SK-N-SH treated with all-trans-retinoic acid at 6 μM for 48 hours (cell line): ENCODE measurements around the gene OPHN1.

Source experiments
- ATAC-seq: fragments of 200-7000 bp; cut with Tn5 transposase; 3 replicates; pipeline ENCODE4 v1.9.1; 2020; ENCODE audit warnings: mild to moderate bottlenecking, moderate library complexity
- ARNTL ChIP-seq: fragments of 450-650 bp; formaldehyde crosslinking; IDR thresholded peaks from 2 replicates; pipeline ENCODE4 v1.5.0; 2020; ENCODE audit warnings: low read depth, mild to moderate bottlenecking, moderate library complexity, borderline replicate concordance
- BACH2 ChIP-seq: fragments of 250-450 bp; sonication (Bioruptor Pico); IDR thresholded peaks from 2 replicates; pipeline ENCODE4 v1.9.0; 2021; ENCODE audit warnings: mild to moderate bottlenecking, borderline replicate concordance
- CREB5 ChIP-seq: fragments of 250-450 bp; sonication (Bioruptor Pico); IDR thresholded peaks from 2 replicates; pipeline ENCODE4 v1.5.1; 2020; ENCODE audit warnings: low read depth, mild to moderate bottlenecking, moderate library complexity
- CSDC2 ChIP-seq: fragments of 250-450 bp; sonication (Bioruptor Pico); IDR thresholded peaks from 2 replicates; pipeline ENCODE4 v1.5.0; 2020; ENCODE audit warnings: mild to moderate bottlenecking, moderate library complexity
- CSRNP3 ChIP-seq: fragments of 250-450 bp; sonication (Bioruptor Pico); IDR thresholded peaks from 2 replicates; pipeline ENCODE4 v1.5.1; 2021; ENCODE audit warnings: mild to moderate bottlenecking, moderate library complexity
- ESRRG ChIP-seq: fragments of 250-450 bp; sonication (Bioruptor Pico); IDR thresholded peaks from 2 replicates; pipeline ENCODE4 v1.6.1; 2021; ENCODE audit warnings: mild to moderate bottlenecking
- GLIS3 ChIP-seq: fragments of 250-450 bp; sonication (Bioruptor Pico); IDR thresholded peaks from 2 replicates; pipeline ENCODE4 v1.5.0; 2020; ENCODE audit warnings: mild to moderate bottlenecking, moderate library complexity
- ISL1 ChIP-seq: fragments of 250-450 bp; sonication (Bioruptor Pico); IDR thresholded peaks from 2 replicates; pipeline ENCODE4 v2.1.2; 2022; ENCODE audit warnings: mild to moderate bottlenecking, moderate library complexity
- OSR1 ChIP-seq: fragments of 250-450 bp; sonication (Bioruptor Pico); IDR thresholded peaks from 2 replicates; pipeline ENCODE4 v1.8.0; 2022; ENCODE audit warnings: moderate library complexity, mild to moderate bottlenecking, inconsistent platforms
- PATZ1 ChIP-seq: fragments of 250-450 bp; sonication (Bioruptor Pico); IDR thresholded peaks from 2 replicates; pipeline ENCODE4 v1.8.0; 2020; ENCODE audit warnings: mild to moderate bottlenecking, moderate library complexity, borderline replicate concordance
- POU6F1 ChIP-seq: fragments of 250-450 bp; sonication (Bioruptor Pico); IDR thresholded peaks from 2 replicates; pipeline ENCODE4 v1.8.0; 2021; ENCODE audit warnings: low read depth, mild to moderate bottlenecking, moderate library complexity, borderline replicate concordance
- PPARA ChIP-seq: fragments of 250-450 bp; sonication (Bioruptor Pico); IDR thresholded peaks from 2 replicates; pipeline ENCODE4 v1.5.0; 2020; ENCODE audit warnings: mild to moderate bottlenecking, borderline replicate concordance
- RARB ChIP-seq: fragments of 250-450 bp; sonication (Bioruptor Pico); IDR thresholded peaks from 2 replicates; pipeline ENCODE4 v1.8.0; 2021; ENCODE audit warnings: mild to moderate bottlenecking, moderate library complexity
- TCF4 ChIP-seq: fragments of 250-450 bp; sonication (Bioruptor Pico); IDR thresholded peaks from 2 replicates; pipeline ENCODE4 v1.8.0; 2021; ENCODE audit warnings: mild to moderate bottlenecking, moderate library complexity, borderline replicate concordance
- TSHZ2 ChIP-seq: fragments of 250-450 bp; sonication (Bioruptor Pico); IDR thresholded peaks from 2 replicates; pipeline ENCODE4 v1.5.0; 2020; ENCODE audit warnings: mild to moderate bottlenecking, moderate library complexity
- ZC3H10 ChIP-seq: fragments of 250-450 bp; sonication (Bioruptor Pico); IDR thresholded peaks from 2 replicates; pipeline ENCODE4 v1.5.1; 2021; ENCODE audit warnings: mild to moderate bottlenecking, moderate library complexity
- ZFP3 ChIP-seq: fragments of 250-450 bp; sonication (Bioruptor Pico); IDR thresholded peaks from 2 replicates; pipeline ENCODE4 v1.5.0; 2020; ENCODE audit warnings: mild to moderate bottlenecking, moderate library complexity
- ZFP30 ChIP-seq: fragments of 450-650 bp; formaldehyde crosslinking; IDR thresholded peaks from 2 replicates; pipeline ENCODE4 v1.5.0; 2022; ENCODE audit warnings: mild to moderate bottlenecking, moderate library complexity
- ZNF565 ChIP-seq: fragments of 450-650 bp; formaldehyde crosslinking; conservative IDR thresholded peaks from 2 replicates; pipeline ENCODE4 v1.5.0; 2020; ENCODE audit warnings: low read depth, mild to moderate bottlenecking, moderate library complexity
- ZNF70 ChIP-seq: fragments of 450-650 bp; formaldehyde crosslinking; IDR thresholded peaks from 2 replicates; pipeline ENCODE4 v1.5.0; 2020; ENCODE audit warnings: mild to moderate bottlenecking, moderate library complexity
- ZNF8 ChIP-seq: fragments of 450-650 bp; formaldehyde crosslinking; IDR thresholded peaks from 2 replicates; pipeline ENCODE4 v1.5.0; 2020; ENCODE audit warnings: mild to moderate bottlenecking, moderate library complexity

Gene OPHN1

GRCh38 chrX:68059469-68059868 lies 373.8 kb downstream of the OPHN1 start (continued):
- TF ChIP-seq TSHZ2 (CRISPR knock-in tag) (no peak), CSDC2 (no peak)

GRCh38 chrX:68049466-68049865 lies 383.8 kb downstream of the OPHN1 start:
- ATAC-seq: no peak
- TF ChIP-seq POU6F1 (CRISPR knock-in tag): no peak
- TF ChIP-seq CREB5 (CRISPR knock-in tag): no peak
- no peak for TF ChIP-seq ISL1 (CRISPR knock-in tag)
- TF ChIP-seq ZFP30 (CRISPR knock-in tag): no peak
- no peak for TF ChIP-seq BACH2 (CRISPR knock-in tag)
- no peak for TF ChIP-seq ZNF70 (CRISPR knock-in tag)
- TF ChIP-seq, all 23 proteins: peak for 0

- ATAC-seq: no peak
Observed at GRCh38 chrX:68048774-68049173, 384.5 kb downstream of the OPHN1 start.

More at GRCh38 chrX:68048774-68049173, 384.5 kb downstream of the OPHN1 start:
- TF ChIP-seq PATZ1 (CRISPR knock-in tag) (no peak), CSRNP3 (CRISPR knock-in tag) (no peak), TCF4 (CRISPR knock-in tag) (no peak), RARB (CRISPR knock-in tag) (no peak), ZC3H10 (CRISPR knock-in tag) (no peak), ZFP30 (CRISPR knock-in tag) (no peak), ISL1 (CRISPR knock-in tag) (no peak), POU6F1 (CRISPR knock-in tag) (no peak), ESRRG (CRISPR knock-in tag) (no peak), ZNF70 (CRISPR knock-in tag) (no peak), CREB5 (CRISPR knock-in tag) (no peak), CSDC2 (no peak), GLIS3 (CRISPR knock-in tag) (no peak), ARNTL (no peak), PPARA (no peak), ZFP3 (no peak), ZNF565 (CRISPR knock-in tag) (no peak), OSR1 (no peak), ZNF8 (CRISPR knock-in tag) (no peak)
